HEK293T (cell line): ENCODE data around the gene ADISSP.

ENCODE experiments used
- CTCF ChIA-PET: fragments of 350-600 bp; formaldehyde crosslinking; extraction: SDS; loops from one replicate; lab custom pipeline; 2021; ENCODE audit warnings: antibody characterized with exemption, inconsistent platforms; lab: Yijun Ruan, JAX
- POLR2A ChIA-PET: fragments of 350-600 bp; formaldehyde crosslinking; extraction: SDS; loops from one replicate; lab custom pipeline; 2020; ENCODE audit warnings: antibody characterized with exemption, inconsistent platforms; lab: Yijun Ruan, JAX
- DNase-seq: peaks from one replicate; pipeline ENCODE4 v3.0.0; 2012; ENCODE audit warnings: mixed read lengths; ENCODE audit errors: extremely low spot score
- ARNT ChIP-seq: fragments of 450-650 bp; IDR thresholded peaks from 2 replicates; pipeline ENCODE4 v1.6.1; 2017; ENCODE audit warnings: mild to moderate bottlenecking
- BHLHE40 ChIP-seq: fragments of 450-650 bp; IDR thresholded peaks from 2 replicates; pipeline ENCODE4 v1.6.1; 2016; ENCODE audit warnings: mild to moderate bottlenecking, moderate library complexity, borderline replicate concordance
- CTBP1 ChIP-seq: fragments of 450-650 bp; IDR thresholded peaks from 2 replicates; pipeline ENCODE4 v1.6.1; 2016; ENCODE audit warnings: borderline replicate concordance
- ELF4 ChIP-seq: fragments of 450-650 bp; IDR thresholded peaks from 2 replicates; pipeline ENCODE4 v1.6.1; 2017; ENCODE audit warnings: antibody characterized with exemption
- FOXA1 ChIP-seq: fragments of 450-650 bp; IDR thresholded peaks from 2 replicates; pipeline ENCODE4 v1.6.1; 2016; ENCODE audit warnings: mild to moderate bottlenecking
- FOXK2 ChIP-seq: fragments of 450-650 bp; IDR thresholded peaks from 2 replicates; pipeline ENCODE4 v1.6.1; 2016; ENCODE audit warnings: mild to moderate bottlenecking
- FOXM1 ChIP-seq: fragments of 450-650 bp; IDR thresholded peaks from 2 replicates; pipeline ENCODE4 v1.6.1; 2017; ENCODE audit warnings: mild to moderate bottlenecking, borderline replicate concordance
- HDGF ChIP-seq: fragments of 450-650 bp; IDR thresholded peaks from 2 replicates; pipeline ENCODE4 v1.6.1; 2017; ENCODE audit warnings: antibody characterized with exemption, borderline replicate concordance
- L3MBTL2 ChIP-seq: fragments of 450-650 bp; conservative IDR thresholded peaks from 2 replicates; pipeline ENCODE4 v1.6.1; 2016; ENCODE audit warnings: mild to moderate bottlenecking
- LEF1 ChIP-seq: fragments of 450-650 bp; IDR thresholded peaks from 2 replicates; pipeline ENCODE4 v1.6.1; 2017; ENCODE audit warnings: mild to moderate bottlenecking, borderline replicate concordance
- NFRKB ChIP-seq: fragments of 450-650 bp; IDR thresholded peaks from 2 replicates; pipeline ENCODE4 v1.6.1; 2016; ENCODE audit warnings: mild to moderate bottlenecking, moderate library complexity
- SP1 ChIP-seq: fragments of 450-650 bp; IDR thresholded peaks from 2 replicates; pipeline ENCODE4 v1.6.1; 2017
- SUZ12 ChIP-seq: fragments of 450-650 bp; IDR thresholded peaks from 2 replicates; pipeline ENCODE4 v1.6.1; 2016; ENCODE audit warnings: mild to moderate bottlenecking
- TARDBP ChIP-seq: fragments of 450-650 bp; IDR thresholded peaks from 2 replicates; pipeline ENCODE4 v1.6.1; 2016
- ZNF384 ChIP-seq: fragments of 450-650 bp; IDR thresholded peaks from 2 replicates; pipeline ENCODE4 v1.6.1; 2016
- TF ChIP-seq, protein P1 (sequence below): fragments of 450-650 bp; IDR thresholded peaks from 2 replicates; pipeline ENCODE4 v1.6.1; 2016

The ADISSP gene

GRCh38 chr20:3784216-3784853, 16.8 kb upstream of the ADISSP start:
- TF ChIP-seq FOXK2 (no peak), L3MBTL2 (no peak)
- TF ChIP-seq, protein P1, sequence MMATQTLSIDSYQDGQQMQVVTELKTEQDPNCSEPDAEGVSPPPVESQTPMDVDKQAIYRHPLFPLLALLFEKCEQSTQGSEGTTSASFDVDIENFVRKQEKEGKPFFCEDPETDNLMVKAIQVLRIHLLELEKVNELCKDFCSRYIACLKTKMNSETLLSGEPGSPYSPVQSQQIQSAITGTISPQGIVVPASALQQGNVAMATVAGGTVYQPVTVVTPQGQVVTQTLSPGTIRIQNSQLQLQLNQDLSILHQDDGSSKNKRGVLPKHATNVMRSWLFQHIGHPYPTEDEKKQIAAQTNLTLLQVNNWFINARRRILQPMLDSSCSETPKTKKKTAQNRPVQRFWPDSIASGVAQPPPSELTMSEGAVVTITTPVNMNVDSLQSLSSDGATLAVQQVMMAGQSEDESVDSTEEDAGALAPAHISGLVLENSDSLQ: no peak
- DNase-seq: no peak
- ChIA-PET CTCF (no interaction called here), POLR2A (interaction anchor here (1.3 to 3.3 kb wide), 3 partner anchors 16 to 36 kb away, joined by 4 to 47 read pairs (median 11); partner anchors contain the start of genes ADISSP and AP5S1)

DNA sequence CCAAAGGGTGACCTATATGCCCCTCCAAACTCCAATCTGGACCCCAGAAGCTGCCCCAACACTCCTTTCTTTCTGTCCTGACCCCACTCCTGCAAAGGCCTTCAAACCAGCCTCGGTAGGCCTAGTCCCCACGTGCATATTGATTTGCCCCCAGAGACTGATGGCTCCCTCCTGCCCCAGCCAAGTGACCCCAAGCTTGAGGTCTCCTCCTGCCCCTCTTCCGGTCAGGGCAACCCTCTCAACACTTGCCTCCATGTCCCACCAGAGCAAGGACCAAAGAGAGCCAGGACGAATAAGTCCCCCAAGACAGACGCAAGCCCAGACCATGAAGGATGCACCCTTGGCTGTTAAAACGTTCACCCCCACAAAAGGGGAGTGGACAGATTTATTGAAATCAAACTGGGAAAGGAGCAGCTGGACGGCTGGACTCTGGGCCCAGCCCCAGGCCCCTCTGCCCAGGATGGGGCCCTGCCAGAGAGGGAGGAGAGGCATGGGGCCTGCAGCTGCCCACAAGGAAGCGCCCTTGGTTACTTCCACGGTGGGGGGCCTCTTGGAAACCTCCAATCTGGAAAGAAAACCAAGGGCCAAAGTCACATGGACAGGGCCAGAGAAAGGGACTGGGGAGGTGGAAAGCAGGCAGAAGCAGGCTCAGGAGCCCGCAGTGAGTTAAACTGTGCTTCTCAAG, 16.1 kb upstream of the ADISSP start:
- ChIA-PET POLR2A (interaction anchor here (1.3 to 2.7 kb wide), 2 partner anchors 16 to 37 kb away, joined by 4 to 11 read pairs; partner anchors contain the start of genes ADISSP and AP5S1), CTCF (interaction anchor here (0.5 to 1.2 kb wide), 2 partner anchors 34 to 1072 kb away, joined by 3 to 4 read pairs; no protein-coding TSS in a partner anchor)
- DNase-seq: no peak
- no peak for TF ChIP-seq TARDBP
- TF ChIP-seq ZNF384: no peak
- no peak for TF ChIP-seq ELF4
- TF ChIP-seq NFRKB: no peak
- TF ChIP-seq L3MBTL2: no peak
- no peak for TF ChIP-seq SUZ12
- no peak for TF ChIP-seq BHLHE40
- TF ChIP-seq LEF1: no peak
- TF ChIP-seq FOXM1: no peak
- no peak for TF ChIP-seq SP1
- TF ChIP-seq CTBP1: no peak
- no peak for TF ChIP-seq HDGF
- TF ChIP-seq, protein P1: no peak
- TF ChIP-seq ARNT: no peak

- TF ChIP-seq BHLHE40 (no peak), SUZ12 (no peak), FOXA1 (no peak), ZNF384 (no peak), SP1 (no peak), FOXK2 (no peak), TARDBP (no peak), ELF4 (no peak), ARNT (no peak), CTBP1 (no peak), LEF1 (no peak), HDGF (no peak), NFRKB (no peak), FOXM1 (no peak)
- TF ChIP-seq, protein P1: no peak
- CTCF ChIA-PET: interaction anchor here (0.5 to 1.2 kb wide), 2 partner anchors 35 to 1072 kb away, joined by 3 to 4 read pairs; no protein-coding TSS in a partner anchor
- POLR2A ChIA-PET: interaction anchor here (1.3 kb wide), 1 partner anchor 38 kb away, joined by 4 read pairs; the partner anchor contains the start of gene AP5S1
- DNase-seq: no peak
Measured at GRCh38 chr20:3783068-3783489, 15.5 kb upstream of the ADISSP start.

DNA sequence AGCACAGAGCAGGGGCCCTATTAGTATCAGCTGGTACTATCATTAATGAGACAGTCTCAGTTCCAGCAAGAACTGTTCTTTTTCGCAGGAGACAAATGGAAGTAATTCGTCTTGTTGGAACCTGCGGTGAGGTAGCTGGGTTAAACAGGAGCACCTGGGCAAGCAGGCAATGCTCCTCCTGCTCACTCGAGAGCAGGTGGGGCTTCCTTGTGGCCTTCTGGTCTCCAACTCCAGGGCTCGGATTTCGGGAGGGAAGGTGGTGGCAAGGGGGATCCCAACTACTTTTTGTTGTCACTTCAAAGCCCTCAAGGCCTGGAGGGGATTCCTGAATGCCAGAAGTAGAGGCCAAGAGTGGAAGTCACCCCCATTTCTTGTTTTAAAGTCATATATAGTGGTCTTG, 15.0 kb upstream of the ADISSP start:
- TF ChIP-seq, protein P1: no peak
- TF ChIP-seq FOXK2: no peak
- no peak for TF ChIP-seq ELF4
- no peak for TF ChIP-seq L3MBTL2
- TF ChIP-seq TARDBP: no peak
- TF ChIP-seq ZNF384: no peak
- no peak for TF ChIP-seq SP1
- no peak for TF ChIP-seq BHLHE40
- TF ChIP-seq ARNT: no peak
- TF ChIP-seq HDGF: no peak
- TF ChIP-seq FOXM1: no peak
- no peak for TF ChIP-seq CTBP1
- no peak for TF ChIP-seq SUZ12
- no peak for TF ChIP-seq FOXA1
- TF ChIP-seq NFRKB: no peak
- no peak for TF ChIP-seq LEF1
- DNase-seq: no peak
- ChIA-PET POLR2A (interaction anchor here (1.7 kb wide), 1 partner anchor 38 kb away, joined by 8 read pairs; the partner anchor contains the start of gene AP5S1), CTCF (interaction anchor here (1.2 kb wide), 1 partner anchor 36 kb away, joined by 4 read pairs; no protein-coding TSS in a partner anchor)

DNA sequence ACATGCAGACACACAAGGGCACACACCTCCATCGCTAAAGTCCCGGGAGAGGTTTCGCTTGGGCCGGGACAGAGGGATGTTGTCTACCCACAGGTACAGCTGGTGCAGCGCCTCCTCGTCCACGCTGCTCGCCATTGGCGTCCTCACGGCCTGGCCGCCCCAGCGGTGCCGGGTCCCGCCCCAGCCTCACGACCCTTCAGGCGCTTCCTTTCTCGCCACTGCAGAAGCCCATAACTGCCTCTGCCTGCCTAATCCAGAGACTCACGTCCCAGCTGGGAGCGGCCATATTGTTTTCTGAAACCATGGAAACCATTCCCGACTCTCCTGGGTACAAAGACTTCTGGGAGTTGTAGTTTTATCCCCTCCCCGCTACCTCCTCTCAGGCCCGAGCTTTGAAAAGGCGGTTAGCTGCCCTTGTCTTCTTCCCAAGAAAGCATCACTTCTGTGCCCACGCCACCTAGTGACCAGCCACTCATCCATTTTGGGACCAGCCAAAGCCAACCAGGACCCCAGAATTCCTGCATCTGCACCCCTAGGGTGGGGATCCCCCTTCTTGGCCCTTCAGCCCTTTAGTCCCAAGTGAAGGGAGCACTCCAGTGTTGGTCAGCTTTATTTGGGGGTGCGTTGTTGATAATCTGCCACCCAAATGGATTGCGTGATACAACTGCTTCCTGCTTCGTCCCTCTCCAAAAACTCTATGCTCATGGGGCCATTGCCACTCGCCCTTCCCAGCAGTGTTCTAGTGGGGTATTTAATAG, 13.8 kb upstream of the ADISSP start, which contains the start of gene SPEF1:
Gene SPEF1 (minus strand): TSS at position 296 of the 758 bp plus-strand sequence. CDS start 161 bp downstream, at position 135.
- ChIA-PET CTCF (interaction anchor here (0.8 to 1.7 kb wide), 4 partner anchors 13 to 218 kb away, joined by 3 to 17 read pairs (median 6); partner anchors contain the start of gene ADISSP), POLR2A (interaction anchor here (0.9 to 1.7 kb wide), 5 partner anchors 13 to 105 kb away, joined by 4 to 9 read pairs (median 5); partner anchors contain the start of genes ADISSP and AP5S1)
- TF ChIP-seq LEF1: no peak
- peak; percentile 90 for DNase-seq
